ENCODE data around the gene VGLL4.

DNA sequence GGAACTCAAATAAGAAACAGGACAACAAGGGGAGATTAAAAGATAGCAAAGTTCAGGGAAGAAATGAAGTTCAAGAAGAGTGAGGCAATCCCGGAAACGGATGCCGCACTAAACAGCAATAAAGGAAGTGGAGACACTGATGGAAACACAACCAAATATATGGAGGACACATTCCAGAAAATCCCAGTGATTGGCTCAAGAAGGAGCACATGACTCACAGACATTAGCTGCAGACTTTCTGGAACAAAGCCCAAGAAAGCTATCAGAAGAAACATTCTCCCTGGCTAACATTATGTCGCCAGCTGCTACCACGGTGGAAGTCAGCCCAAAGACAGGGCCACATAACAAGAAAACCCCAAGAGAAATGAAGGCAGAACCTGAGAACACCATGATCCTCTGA is 18.1 kb upstream of the VGLL4 start:
- TF ChIP-seq, protein P1, sequence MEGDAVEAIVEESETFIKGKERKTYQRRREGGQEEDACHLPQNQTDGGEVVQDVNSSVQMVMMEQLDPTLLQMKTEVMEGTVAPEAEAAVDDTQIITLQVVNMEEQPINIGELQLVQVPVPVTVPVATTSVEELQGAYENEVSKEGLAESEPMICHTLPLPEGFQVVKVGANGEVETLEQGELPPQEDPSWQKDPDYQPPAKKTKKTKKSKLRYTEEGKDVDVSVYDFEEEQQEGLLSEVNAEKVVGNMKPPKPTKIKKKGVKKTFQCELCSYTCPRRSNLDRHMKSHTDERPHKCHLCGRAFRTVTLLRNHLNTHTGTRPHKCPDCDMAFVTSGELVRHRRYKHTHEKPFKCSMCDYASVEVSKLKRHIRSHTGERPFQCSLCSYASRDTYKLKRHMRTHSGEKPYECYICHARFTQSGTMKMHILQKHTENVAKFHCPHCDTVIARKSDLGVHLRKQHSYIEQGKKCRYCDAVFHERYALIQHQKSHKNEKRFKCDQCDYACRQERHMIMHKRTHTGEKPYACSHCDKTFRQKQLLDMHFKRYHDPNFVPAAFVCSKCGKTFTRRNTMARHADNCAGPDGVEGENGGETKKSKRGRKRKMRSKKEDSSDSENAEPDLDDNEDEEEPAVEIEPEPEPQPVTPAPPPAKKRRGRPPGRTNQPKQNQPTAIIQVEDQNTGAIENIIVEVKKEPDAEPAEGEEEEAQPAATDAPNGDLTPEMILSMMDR (optimal IDR thresholded peaks at IDR 0.05 in 1 of 3, IDR thresholded peaks at IDR 0.05 in 1 of 3, conservative IDR thresholded peaks at IDR 0.05 in 1 of 3; ENCODE audit: extremely low read depth in 1 of 3, insufficient read depth in 2 of 3, low read length in 3 of 3) = no peak
- no peak for TF ChIP-seq EZH2 (IDR thresholded peaks at IDR 0.05; ENCODE audit: low read length)

All from keratinocyte (primary cell).